HG02571 (cell line): Measurements from ENCODE around the gene RIN3.
A peak's percentile ranks its signal among the peaks of the same experiment; 100 is the strongest.

Source experiments
- ATAC-seq: cut with Tn5 transposase; IDR thresholded peaks from one replicate; pipeline ENCODE4 v1.9.1; 2021; ENCODE audit warnings: mild to moderate bottlenecking, moderate library complexity; ENCODE audit not compliant: unreplicated experiment

The RIN3 gene

GRCh38 chr14:92641306-92641705, 127.7 kb downstream of the RIN3 start:
- no peak for ATAC-seq

GRCh38 chr14:92644171-92644969, 130.8 kb downstream of the RIN3 start:
- no peak for ATAC-seq

GRCh38 chr14:92644970-92645515, 131.5 kb downstream of the RIN3 start:
- no peak for ATAC-seq

- ATAC-seq, result no peak
Measured at GRCh38 chr14:92645841-92646478, 132.4 kb downstream of the RIN3 start.

GRCh38 chr14:92646952-92647796, 133.6 kb downstream of the RIN3 start:
- ATAC-seq, result no peak

- ATAC-seq, result no peak
Measured at GRCh38 chr14:92647797-92648279, 134.3 kb downstream of the RIN3 start.

- ATAC-seq, result no peak
Measured at GRCh38 chr14:92649066-92649465, 135.5 kb downstream of the RIN3 start.

GRCh38 chr14:92649934-92650545, 136.5 kb downstream of the RIN3 start:
- ATAC-seq, result no peak

- no peak for ATAC-seq
Measured at GRCh38 chr14:92650581-92651105, 137.1 kb downstream of the RIN3 start.

GRCh38 chr14:92651106-92651757, 137.7 kb downstream of the RIN3 start:
- ATAC-seq, result peak; percentile 61

GRCh38 chr14:92651758-92652406, 138.3 kb downstream of the RIN3 start:
- no peak for ATAC-seq

- no peak for ATAC-seq
Measured at GRCh38 chr14:92652413-92653151, 139.0 kb downstream of the RIN3 start.

- no peak for ATAC-seq
Measured at GRCh38 chr14:92653162-92653651, 139.6 kb downstream of the RIN3 start.

GRCh38 chr14:92654239-92654901, 140.8 kb downstream of the RIN3 start:
- ATAC-seq, result no peak

GRCh38 chr14:92655419-92656201, 142.0 kb downstream of the RIN3 start:
- no peak for ATAC-seq

- no peak for ATAC-seq
Measured at GRCh38 chr14:92656306-92657081, 142.9 kb downstream of the RIN3 start.
